ENCODE results near the gene MSRB1. TPM values are rescaled to one million over a fixed set of nuclear protein-coding genes. Genes with fewer than 3 reads are reported as not detected.

The MSRB1 gene
- total RNA-seq, 1 experiment from 2014 or later: 26.4 TPM

DNA sequence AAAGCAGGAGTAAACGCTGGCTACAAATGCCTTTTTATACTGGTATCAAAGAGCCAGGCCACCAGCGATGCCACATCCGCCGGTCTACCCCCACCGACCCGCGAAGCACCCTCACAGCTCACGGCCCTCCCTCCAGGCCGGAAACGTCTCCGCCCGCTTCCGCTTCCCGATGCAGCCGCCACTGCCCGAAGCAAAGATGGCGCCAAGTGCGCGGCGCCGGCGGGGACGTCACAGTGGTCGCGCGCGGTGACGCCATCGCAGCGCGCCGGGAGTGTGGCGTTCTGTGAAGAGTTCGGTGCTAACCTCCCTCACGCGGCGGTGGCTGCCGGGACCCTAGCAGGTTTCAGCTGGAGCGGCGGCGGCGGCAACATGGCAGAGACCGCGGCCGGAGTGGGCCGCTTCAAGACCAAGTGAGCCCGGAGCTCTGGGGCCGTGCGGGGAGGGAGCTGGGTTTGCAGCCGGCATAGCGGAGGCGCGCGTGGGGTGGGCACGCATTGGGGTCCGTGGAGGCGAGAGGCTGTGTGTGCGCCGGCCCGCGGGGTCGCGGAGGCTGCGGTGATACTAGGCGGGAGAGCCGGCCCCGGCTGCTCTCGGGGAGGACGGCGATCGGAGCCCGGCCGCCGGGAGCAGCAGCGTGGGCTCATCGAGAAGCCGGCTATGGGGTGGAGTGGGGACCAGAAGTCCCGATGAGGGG, 28.9 kb upstream of the MSRB1 start, which contains the start of gene TBL3 (continued):
- TF ChIP-seq, protein P1, sequence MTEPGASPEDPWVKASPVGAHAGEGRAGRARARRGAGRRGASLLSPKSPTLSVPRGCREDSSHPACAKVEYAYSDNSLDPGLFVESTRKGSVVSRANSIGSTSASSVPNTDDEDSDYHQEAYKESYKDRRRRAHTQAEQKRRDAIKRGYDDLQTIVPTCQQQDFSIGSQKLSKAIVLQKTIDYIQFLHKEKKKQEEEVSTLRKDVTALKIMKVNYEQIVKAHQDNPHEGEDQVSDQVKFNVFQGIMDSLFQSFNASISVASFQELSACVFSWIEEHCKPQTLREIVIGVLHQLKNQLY (CRISPR knock-in tag; IDR thresholded peaks at IDR 0.05): no peak
- TF ChIP-seq GRHL2 (CRISPR knock-in tag; IDR thresholded peaks at IDR 0.05; ENCODE audit: insufficient replicate concordance, severe bottlenecking): no peak
- no peak for TF ChIP-seq ZNF219 (CRISPR knock-in tag; IDR thresholded peaks at IDR 0.05; ENCODE audit: borderline replicate concordance)
- TF ChIP-seq TP53 (CRISPR knock-in tag; IDR thresholded peaks at IDR 0.05): peak; percentile 90

DNA sequence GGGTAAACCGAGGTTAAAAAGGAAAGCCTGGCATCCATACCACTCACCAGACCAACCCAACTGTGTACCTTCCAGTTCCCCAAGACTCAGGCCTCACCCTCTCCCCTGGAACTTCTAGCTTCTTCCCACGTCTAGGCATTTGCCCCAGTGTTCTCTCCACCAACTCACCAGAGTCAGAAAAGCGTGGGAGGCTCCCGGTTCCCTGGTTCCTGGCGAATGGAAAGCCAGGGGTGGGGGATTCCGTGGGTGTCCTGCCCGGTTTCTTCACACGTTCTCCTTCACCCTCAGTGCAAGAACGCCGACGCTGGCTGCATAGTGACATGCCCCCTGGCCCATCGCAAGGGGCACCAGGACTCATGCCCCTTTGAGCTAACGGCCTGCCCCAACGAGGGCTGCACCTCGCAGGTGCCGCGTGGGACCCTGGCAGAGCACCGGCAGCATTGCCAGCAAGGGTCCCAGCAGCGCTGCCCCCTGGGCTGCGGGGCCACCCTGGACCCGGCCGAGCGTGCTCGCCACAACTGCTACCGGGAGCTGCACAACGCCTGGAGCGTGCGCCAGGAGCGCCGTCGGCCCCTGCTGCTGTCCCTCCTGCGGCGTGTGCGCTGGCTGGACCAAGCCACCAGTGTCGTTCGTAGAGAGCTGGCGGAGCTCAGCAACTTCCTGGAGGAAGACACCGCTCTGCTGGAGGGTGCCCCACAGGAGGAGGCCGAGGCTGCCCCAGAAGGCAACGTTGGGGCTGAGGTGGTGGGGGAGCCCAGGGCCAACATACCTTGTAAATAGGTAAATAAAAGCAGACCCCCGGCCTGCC, 25.4 kb upstream of the MSRB1 start:
- CTCF ChIA-PET: interaction anchor here (0.6 to 2.5 kb wide), 3 partner anchors 35 to 172 kb away, joined by 3 to 6 read pairs (median 4); no protein-coding TSS in a partner anchor
- Mint-ChIP-seq H3K36me3 (peaks cover 12% of the 10 kb centered on the region), H3K4me3 (no peak overlapping the region), H3K27me3 (ENCODE audit: low read depth) (no peaks in the 10 kb centered on the region), H3K27ac (no peak overlapping the region), H3K9me3 (no peaks in the 10 kb centered on the region), H3K4me1 (peaks cover 25% of the 10 kb centered on the region)
- DNase-seq (ENCODE audit: low spot score) (no peak), ATAC-seq (no peak)
- POLR2A ChIA-PET: no interaction called here
- TF ChIP-seq FOXK1 (CRISPR knock-in tag; IDR thresholded peaks at IDR 0.05) (no peak), RELA (CRISPR knock-in tag; IDR thresholded peaks at IDR 0.05; ENCODE audit: borderline replicate concordance) (no peak), IRF2 (CRISPR knock-in tag; IDR thresholded peaks at IDR 0.05; ENCODE audit: borderline replicate concordance, low read depth) (no peak), ESRRA (CRISPR knock-in tag; IDR thresholded peaks at IDR 0.05; ENCODE audit: borderline replicate concordance) (no peak), NR3C1 (CRISPR knock-in tag; conservative IDR thresholded peaks at IDR 0.05; ENCODE audit: low read depth) (no peak), ZNF671 (CRISPR knock-in tag; IDR thresholded peaks at IDR 0.05) (no peak), PRRX2 (CRISPR knock-in tag; IDR thresholded peaks at IDR 0.05) (no peak), NR1H2 (CRISPR knock-in tag; IDR thresholded peaks at IDR 0.05) (no peak)
- TF ChIP-seq, protein P2, sequence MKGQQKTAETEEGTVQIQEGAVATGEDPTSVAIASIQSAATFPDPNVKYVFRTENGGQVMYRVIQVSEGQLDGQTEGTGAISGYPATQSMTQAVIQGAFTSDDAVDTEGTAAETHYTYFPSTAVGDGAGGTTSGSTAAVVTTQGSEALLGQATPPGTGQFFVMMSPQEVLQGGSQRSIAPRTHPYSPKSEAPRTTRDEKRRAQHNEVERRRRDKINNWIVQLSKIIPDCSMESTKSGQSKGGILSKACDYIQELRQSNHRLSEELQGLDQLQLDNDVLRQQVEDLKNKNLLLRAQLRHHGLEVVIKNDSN (CRISPR knock-in tag; IDR thresholded peaks at IDR 0.05): no peak
- TF ChIP-seq, protein P3, sequence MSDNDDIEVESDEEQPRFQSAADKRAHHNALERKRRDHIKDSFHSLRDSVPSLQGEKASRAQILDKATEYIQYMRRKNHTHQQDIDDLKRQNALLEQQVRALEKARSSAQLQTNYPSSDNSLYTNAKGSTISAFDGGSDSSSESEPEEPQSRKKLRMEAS (CRISPR knock-in tag; IDR thresholded peaks at IDR 0.05): no peak
- TF ChIP-seq, protein P4, sequence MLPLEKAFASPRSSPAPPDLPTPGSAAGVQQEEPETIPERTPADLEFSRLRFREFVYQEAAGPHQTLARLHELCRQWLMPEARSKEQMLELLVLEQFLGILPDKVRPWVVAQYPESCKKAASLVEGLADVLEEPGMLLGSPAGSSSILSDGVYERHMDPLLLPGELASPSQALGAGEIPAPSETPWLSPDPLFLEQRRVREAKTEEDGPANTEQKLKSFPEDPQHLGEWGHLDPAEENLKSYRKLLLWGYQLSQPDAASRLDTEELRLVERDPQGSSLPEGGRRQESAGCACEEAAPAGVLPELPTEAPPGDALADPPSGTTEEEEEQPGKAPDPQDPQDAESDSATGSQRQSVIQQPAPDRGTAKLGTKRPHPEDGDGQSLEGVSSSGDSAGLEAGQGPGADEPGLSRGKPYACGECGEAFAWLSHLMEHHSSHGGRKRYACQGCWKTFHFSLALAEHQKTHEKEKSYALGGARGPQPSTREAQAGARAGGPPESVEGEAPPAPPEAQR (CRISPR knock-in tag; IDR thresholded peaks at IDR 0.05): no peak
- TF ChIP-seq, protein P5, sequence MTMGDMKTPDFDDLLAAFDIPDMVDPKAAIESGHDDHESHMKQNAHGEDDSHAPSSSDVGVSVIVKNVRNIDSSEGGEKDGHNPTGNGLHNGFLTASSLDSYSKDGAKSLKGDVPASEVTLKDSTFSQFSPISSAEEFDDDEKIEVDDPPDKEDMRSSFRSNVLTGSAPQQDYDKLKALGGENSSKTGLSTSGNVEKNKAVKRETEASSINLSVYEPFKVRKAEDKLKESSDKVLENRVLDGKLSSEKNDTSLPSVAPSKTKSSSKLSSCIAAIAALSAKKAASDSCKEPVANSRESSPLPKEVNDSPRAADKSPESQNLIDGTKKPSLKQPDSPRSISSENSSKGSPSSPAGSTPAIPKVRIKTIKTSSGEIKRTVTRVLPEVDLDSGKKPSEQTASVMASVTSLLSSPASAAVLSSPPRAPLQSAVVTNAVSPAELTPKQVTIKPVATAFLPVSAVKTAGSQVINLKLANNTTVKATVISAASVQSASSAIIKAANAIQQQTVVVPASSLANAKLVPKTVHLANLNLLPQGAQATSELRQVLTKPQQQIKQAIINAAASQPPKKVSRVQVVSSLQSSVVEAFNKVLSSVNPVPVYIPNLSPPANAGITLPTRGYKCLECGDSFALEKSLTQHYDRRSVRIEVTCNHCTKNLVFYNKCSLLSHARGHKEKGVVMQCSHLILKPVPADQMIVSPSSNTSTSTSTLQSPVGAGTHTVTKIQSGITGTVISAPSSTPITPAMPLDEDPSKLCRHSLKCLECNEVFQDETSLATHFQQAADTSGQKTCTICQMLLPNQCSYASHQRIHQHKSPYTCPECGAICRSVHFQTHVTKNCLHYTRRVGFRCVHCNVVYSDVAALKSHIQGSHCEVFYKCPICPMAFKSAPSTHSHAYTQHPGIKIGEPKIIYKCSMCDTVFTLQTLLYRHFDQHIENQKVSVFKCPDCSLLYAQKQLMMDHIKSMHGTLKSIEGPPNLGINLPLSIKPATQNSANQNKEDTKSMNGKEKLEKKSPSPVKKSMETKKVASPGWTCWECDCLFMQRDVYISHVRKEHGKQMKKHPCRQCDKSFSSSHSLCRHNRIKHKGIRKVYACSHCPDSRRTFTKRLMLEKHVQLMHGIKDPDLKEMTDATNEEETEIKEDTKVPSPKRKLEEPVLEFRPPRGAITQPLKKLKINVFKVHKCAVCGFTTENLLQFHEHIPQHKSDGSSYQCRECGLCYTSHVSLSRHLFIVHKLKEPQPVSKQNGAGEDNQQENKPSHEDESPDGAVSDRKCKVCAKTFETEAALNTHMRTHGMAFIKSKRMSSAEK (CRISPR knock-in tag; IDR thresholded peaks at IDR 0.05; ENCODE audit: borderline replicate concordance): no peak
- TF ChIP-seq, protein P6, sequence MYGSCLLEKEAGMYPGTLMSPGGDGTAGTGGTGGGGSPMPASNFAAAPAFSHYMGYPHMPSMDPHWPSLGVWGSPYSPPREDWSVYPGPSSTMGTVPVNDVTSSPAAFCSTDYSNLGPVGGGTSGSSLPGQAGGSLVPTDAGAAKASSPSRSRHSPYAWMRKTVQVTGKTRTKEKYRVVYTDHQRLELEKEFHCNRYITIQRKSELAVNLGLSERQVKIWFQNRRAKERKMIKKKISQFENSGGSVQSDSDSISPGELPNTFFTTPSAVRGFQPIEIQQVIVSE (CRISPR knock-in tag; IDR thresholded peaks at IDR 0.05; ENCODE audit: borderline replicate concordance): no peak
- TF ChIP-seq, protein P7, sequence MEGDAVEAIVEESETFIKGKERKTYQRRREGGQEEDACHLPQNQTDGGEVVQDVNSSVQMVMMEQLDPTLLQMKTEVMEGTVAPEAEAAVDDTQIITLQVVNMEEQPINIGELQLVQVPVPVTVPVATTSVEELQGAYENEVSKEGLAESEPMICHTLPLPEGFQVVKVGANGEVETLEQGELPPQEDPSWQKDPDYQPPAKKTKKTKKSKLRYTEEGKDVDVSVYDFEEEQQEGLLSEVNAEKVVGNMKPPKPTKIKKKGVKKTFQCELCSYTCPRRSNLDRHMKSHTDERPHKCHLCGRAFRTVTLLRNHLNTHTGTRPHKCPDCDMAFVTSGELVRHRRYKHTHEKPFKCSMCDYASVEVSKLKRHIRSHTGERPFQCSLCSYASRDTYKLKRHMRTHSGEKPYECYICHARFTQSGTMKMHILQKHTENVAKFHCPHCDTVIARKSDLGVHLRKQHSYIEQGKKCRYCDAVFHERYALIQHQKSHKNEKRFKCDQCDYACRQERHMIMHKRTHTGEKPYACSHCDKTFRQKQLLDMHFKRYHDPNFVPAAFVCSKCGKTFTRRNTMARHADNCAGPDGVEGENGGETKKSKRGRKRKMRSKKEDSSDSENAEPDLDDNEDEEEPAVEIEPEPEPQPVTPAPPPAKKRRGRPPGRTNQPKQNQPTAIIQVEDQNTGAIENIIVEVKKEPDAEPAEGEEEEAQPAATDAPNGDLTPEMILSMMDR (IDR thresholded peaks at IDR 0.05): no peak

All from WTC11 (cell line).